Activated T-helper 1 cell treated with anti-CD3 and anti-CD28 coated beads, Interleukin-12 subunit alpha, Interleukin-12 subunit beta, Interleukin-2, Interleukin-4 antibody, amounts not matched to agents 30 ng/mL and 10 ng/mL and 1 ng/mL, durations not matched to agents 14 hours and 24 hours and 36 hours (primary cell): ENCODE measurements around the gene SKIC2. TPM values are rescaled to one million over a fixed set of nuclear protein-coding genes. Genes with fewer than 3 reads are reported as not detected.
"Not testable (repeated sequence)": the region's sequence is repeated elsewhere in the genome, so short reads cannot be mapped to it uniquely, and the experiment has no call there.

Source experiments
- DNase-seq: peaks from one replicate; pipeline ENCODE4 v3.0.0; 2021; ENCODE audit warnings: low spot score
- H3K27ac Mint-ChIP-seq: one replicate; pipeline ENCODE4 v1.8.0; 2021; ENCODE audit warnings: mild to moderate bottlenecking, mixed read lengths
- H3K27me3 Mint-ChIP-seq: one replicate; pipeline ENCODE4 v1.8.0; 2022; ENCODE audit warnings: mild to moderate bottlenecking, moderate library complexity, mixed read lengths; ENCODE audit not compliant: insufficient read depth
- H3K36me3 Mint-ChIP-seq: one replicate; pipeline ENCODE4 v1.8.0; 2021; ENCODE audit warnings: low read depth, mixed read lengths
- H3K4me1 Mint-ChIP-seq: one replicate; pipeline ENCODE4 v1.8.0; 2021; ENCODE audit warnings: low read depth, mixed read lengths
- H3K4me3 Mint-ChIP-seq: one replicate; pipeline ENCODE4 v1.8.0; 2021; ENCODE audit warnings: mild to moderate bottlenecking, moderate library complexity, mixed read lengths
- H3K9me3 Mint-ChIP-seq: one replicate; pipeline ENCODE4 v1.8.0; 2021; ENCODE audit warnings: mixed read lengths
- intact Hi-C: fragments of 100-400 bp; cut with micrococcal nuclease; formaldehyde crosslinking; loops from one replicate; pipeline ENCODE4 v1.15.1; 2024
- total RNA-seq: library from RNA; stranded (reverse); gene quantifications from 2 replicates; pipeline ENCODE4 v1.2.3, GENCODE V29; 2022

The SKIC2 gene
- total RNA-seq, 1 donor from 2014 or later: 85.8 TPM

- no peak for DNase-seq
- H3K27ac Mint-ChIP-seq: no peak overlapping the region
- no peak overlapping the region for H3K4me3 Mint-ChIP-seq
- intact Hi-C loops: no loop called here
- no peaks in the 10 kb centered on the region for H3K9me3 Mint-ChIP-seq
- peaks cover 19% of the 10 kb centered on the region for H3K4me1 Mint-ChIP-seq
- peaks cover 51% of the 10 kb centered on the region for H3K36me3 Mint-ChIP-seq
- H3K27me3 Mint-ChIP-seq: no peaks in the 10 kb centered on the region
These were observed 8.3 kb downstream of the SKIC2 start for GRCh38 chr6:31966997-31967925.

GRCh38 chr6:31967926-31968320 is 8.9 kb downstream of the SKIC2 start:
- no peaks in the 10 kb centered on the region for H3K27me3 Mint-ChIP-seq
- no peak overlapping the region for H3K4me3 Mint-ChIP-seq
- H3K9me3 Mint-ChIP-seq: no peaks in the 10 kb centered on the region
- intact Hi-C loops: no loop called here
- H3K4me1 Mint-ChIP-seq: peaks cover 20% of the 10 kb centered on the region
- DNase-seq: no peak
- peak overlapping the region; percentile 12 for H3K27ac Mint-ChIP-seq
- H3K36me3 Mint-ChIP-seq: peaks cover 45% of the 10 kb centered on the region

- Mint-ChIP-seq H3K27ac (no peak overlapping the region), H3K36me3 (peaks cover 45% of the 10 kb centered on the region), H3K4me3 (no peak overlapping the region), H3K27me3 (no peaks in the 10 kb centered on the region), H3K9me3 (no peaks in the 10 kb centered on the region), H3K4me1 (peaks cover 24% of the 10 kb centered on the region)
- no peak for DNase-seq
- intact Hi-C loops: no loop called here
These were observed 9.4 kb downstream of the SKIC2 start for GRCh38 chr6:31968326-31968725.

GRCh38 chr6:31968791-31969711 is 10.1 kb downstream of the SKIC2 start:
- Mint-ChIP-seq H3K4me3 (peak overlapping the region; percentile 10), H3K9me3 (no peaks in the 10 kb centered on the region), H3K27me3 (no peaks in the 10 kb centered on the region), H3K27ac (peak overlapping the region; percentile 100), H3K4me1 (peaks cover 31% of the 10 kb centered on the region), H3K36me3 (peaks cover 41% of the 10 kb centered on the region)
- intact Hi-C loops: no loop called here
- DNase-seq: no peak

GRCh38 chr6:31969712-31970603 is 11.0 kb downstream of the SKIC2 start:
- Mint-ChIP-seq H3K9me3 (no peaks in the 10 kb centered on the region), H3K27ac (peak overlapping the region; percentile 100), H3K4me3 (peak overlapping the region; percentile 80), H3K4me1 (peaks cover 36% of the 10 kb centered on the region), H3K36me3 (peaks cover 36% of the 10 kb centered on the region), H3K27me3 (no peaks in the 10 kb centered on the region)
- no peak for DNase-seq
- intact Hi-C loops: loop anchor here (2.0 to 10.0 kb wide), 2 partner anchors 67 to 1305 kb away; partner anchors contain the start of genes B3GALT4, RPS18, VPS52 and ZBTB12

- intact Hi-C loops: loop anchor here (1.0 to 10.0 kb wide), 3 partner anchors 68 to 1304 kb away; partner anchors contain the start of genes B3GALT4, BAG6, RPS18 and VPS52
- Mint-ChIP-seq H3K27ac (peak overlapping the region; percentile 100), H3K4me1 (peaks cover 34% of the 10 kb centered on the region), H3K36me3 (peaks cover 31% of the 10 kb centered on the region), H3K4me3 (peak overlapping the region; percentile 80), H3K9me3 (no peaks in the 10 kb centered on the region), H3K27me3 (no peaks in the 10 kb centered on the region)
- DNase-seq: no peak
These were observed 11.8 kb downstream of the SKIC2 start for GRCh38 chr6:31970604-31971271.

- H3K9me3 Mint-ChIP-seq: no peaks in the 10 kb centered on the region
- H3K36me3 Mint-ChIP-seq: peaks cover 29% of the 10 kb centered on the region
- no peaks in the 10 kb centered on the region for H3K27me3 Mint-ChIP-seq
- peak overlapping the region; percentile 80 for H3K4me3 Mint-ChIP-seq
- intact Hi-C loops: loop anchor here (1.0 to 10.0 kb wide), 3 partner anchors 69 to 1303 kb away; partner anchors contain the start of genes B3GALT4, BAG6, RPS18 and VPS52
- H3K27ac Mint-ChIP-seq: peak overlapping the region; percentile 100
- H3K4me1 Mint-ChIP-seq: peaks cover 34% of the 10 kb centered on the region
- no peak for DNase-seq
These were observed 12.5 kb downstream of the SKIC2 start for GRCh38 chr6:31971279-31971992.

GRCh38 chr6:31971993-31972708 is 13.2 kb downstream of the SKIC2 start, which contains the start of gene DXO:
DXO (minus strand) TSS chr6:31972138; CDS start chr6:31971675, 463 bp downstream.
- peaks cover 29% of the 10 kb centered on the region for H3K36me3 Mint-ChIP-seq
- no peaks in the 10 kb centered on the region for H3K9me3 Mint-ChIP-seq
- intact Hi-C loops: loop anchor here (1.0 to 10.0 kb wide), 4 partner anchors 13 to 1303 kb away; partner anchors contain the start of genes B3GALT4, BAG6, RPS18 and SKIC2
- H3K27me3 Mint-ChIP-seq: no peaks in the 10 kb centered on the region
- H3K4me3 Mint-ChIP-seq: peak within 1 kb of the TSS; percentile 80
- H3K4me1 Mint-ChIP-seq: peaks cover 34% of the 10 kb centered on the region
- peak; percentile 97 for DNase-seq
- H3K27ac Mint-ChIP-seq: peak within 1 kb of the TSS; percentile 100

GRCh38 chr6:31972709-31973350 is 13.9 kb downstream of the SKIC2 start:
- H3K9me3 Mint-ChIP-seq: no peaks in the 10 kb centered on the region
- no peak for DNase-seq
- peak overlapping the region; percentile 80 for H3K4me3 Mint-ChIP-seq
- intact Hi-C loops: loop anchor here (1.0 to 10.0 kb wide), 2 partner anchors 14 to 1302 kb away; partner anchors contain the start of genes B3GALT4, RPS18, SKIC2 and VPS52
- H3K27ac Mint-ChIP-seq: peak overlapping the region; percentile 100
- no peaks in the 10 kb centered on the region for H3K27me3 Mint-ChIP-seq
- peaks cover 23% of the 10 kb centered on the region for H3K36me3 Mint-ChIP-seq
- peaks cover 34% of the 10 kb centered on the region for H3K4me1 Mint-ChIP-seq

GRCh38 chr6:31976065-31976464 is 17.1 kb downstream of the SKIC2 start:
- DNase-seq, H3K27me3 Mint-ChIP-seq, H3K4me3 Mint-ChIP-seq, H3K9me3 Mint-ChIP-seq, H3K27ac Mint-ChIP-seq: not testable (repeated sequence)
- Mint-ChIP-seq H3K36me3 (peaks cover 11% of the 10 kb centered on the region), H3K4me1 (peaks cover 21% of the 10 kb centered on the region)
- intact Hi-C loops: loop anchor here (10.0 kb wide), 1 partner anchor 1299 kb away; the partner anchor contains the start of genes B3GALT4, RPS18 and VPS52
